ENCODE results near the gene FXYD5.
A peak's percentile ranks its signal among the peaks of the same experiment; 100 is the strongest.

GRCh38 chr19:35142606-35143230, 11.8 kb upstream of the FXYD5 start:
- TF ChIP-seq CTCF (IDR thresholded peaks at IDR 0.05 in 4 of 5, conservative IDR thresholded peaks at IDR 0.05 in 1 of 5): peak in 2 of 5 experiments; percentile 48 to 53
- TF ChIP-seq POLR2A (IDR thresholded peaks at IDR 0.05): no peak
